ENCODE results near the gene DYNC1I1.

DYNC1I1 gene

DNA sequence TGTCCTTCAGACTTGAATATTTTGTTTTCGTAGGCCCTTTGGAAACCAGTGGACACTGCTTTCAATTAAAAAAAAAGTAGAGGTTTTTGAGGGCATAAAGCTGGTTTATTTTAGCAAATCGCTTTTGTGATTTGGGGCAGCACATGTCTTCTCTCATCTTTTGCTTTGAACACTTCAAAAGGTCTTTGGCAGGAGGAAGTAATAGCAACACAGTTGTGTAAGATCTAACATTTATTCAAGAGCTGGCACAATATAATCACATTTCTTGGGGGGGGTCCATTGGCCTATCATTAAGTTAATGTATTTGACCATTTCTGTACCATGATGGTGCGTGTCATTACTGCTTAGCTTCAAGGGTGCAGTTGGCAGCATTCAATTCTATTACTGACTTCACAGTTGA is 42.4 kb downstream of the DYNC1I1 start:
- no peak for TF ChIP-seq FOXP2 (optimal IDR thresholded peaks at IDR 0.05; ENCODE audit: borderline replicate concordance, extremely low read depth, extremely low read length, insufficient read depth)
- no peak for TF ChIP-seq SIN3A (IDR thresholded peaks at IDR 0.05; ENCODE audit: borderline replicate concordance, insufficient read depth, low read length)
- no peak for TF ChIP-seq TAF1 (IDR thresholded peaks at IDR 0.05; ENCODE audit: borderline replicate concordance, insufficient read depth, low read length)
- no peak for TF ChIP-seq POLR2AphosphoS5 (IDR thresholded peaks at IDR 0.05; ENCODE audit: low read depth, low read length)
- TF ChIP-seq REST (IDR thresholded peaks at IDR 0.05; ENCODE audit: insufficient read depth in 1 of 2, low read depth in 2 of 2, low read length in 2 of 2), result no peak

GRCh38 chr7:95817866-95818640 is 45.7 kb downstream of the DYNC1I1 start:
- TF ChIP-seq SIN3A (IDR thresholded peaks at IDR 0.05; ENCODE audit: borderline replicate concordance, insufficient read depth, low read length) (no peak), POLR2AphosphoS5 (IDR thresholded peaks at IDR 0.05; ENCODE audit: low read depth, low read length) (no peak), FOXP2 (optimal IDR thresholded peaks at IDR 0.05; ENCODE audit: borderline replicate concordance, extremely low read depth, extremely low read length, insufficient read depth) (no peak), REST (IDR thresholded peaks at IDR 0.05; ENCODE audit: insufficient read depth in 1 of 2, low read depth in 2 of 2, low read length in 2 of 2) (no peak)

GRCh38 chr7:95820778-95821177 is 48.4 kb downstream of the DYNC1I1 start:
- TF ChIP-seq FOXP2 (optimal IDR thresholded peaks at IDR 0.05; ENCODE audit: borderline replicate concordance, extremely low read depth, extremely low read length, insufficient read depth), result no peak
- TF ChIP-seq POLR2AphosphoS5 (IDR thresholded peaks at IDR 0.05; ENCODE audit: low read depth, low read length), result no peak
- no peak for TF ChIP-seq SIN3A (IDR thresholded peaks at IDR 0.05; ENCODE audit: borderline replicate concordance, insufficient read depth, low read length)
- TF ChIP-seq TAF1 (IDR thresholded peaks at IDR 0.05; ENCODE audit: borderline replicate concordance, insufficient read depth, low read length), result no peak
- no peak for TF ChIP-seq REST (IDR thresholded peaks at IDR 0.05; ENCODE audit: insufficient read depth in 1 of 2, low read depth in 2 of 2, low read length in 2 of 2)

GRCh38 chr7:95822717-95823116 is 50.4 kb downstream of the DYNC1I1 start:
- TF ChIP-seq REST (IDR thresholded peaks at IDR 0.05; ENCODE audit: insufficient read depth in 1 of 2, low read depth in 2 of 2, low read length in 2 of 2) (no peak), TAF1 (IDR thresholded peaks at IDR 0.05; ENCODE audit: borderline replicate concordance, insufficient read depth, low read length) (no peak), POLR2AphosphoS5 (IDR thresholded peaks at IDR 0.05; ENCODE audit: low read depth, low read length) (no peak), SIN3A (IDR thresholded peaks at IDR 0.05; ENCODE audit: borderline replicate concordance, insufficient read depth, low read length) (no peak), FOXP2 (optimal IDR thresholded peaks at IDR 0.05; ENCODE audit: borderline replicate concordance, extremely low read depth, extremely low read length, insufficient read depth) (no peak)
